GM12878 (cell line): ENCODE data around the gene TMED7. TPM values are rescaled to one million over a fixed set of nuclear protein-coding genes. Genes with fewer than 3 reads are reported as not detected.

Experiments used
- ATAC-seq: fragments of 200-7000 bp; cut with Tn5 transposase; 3 replicates; pipeline ENCODE4 v1.9.1; 2020; ENCODE audit warnings: mild to moderate bottlenecking, moderate library complexity
- BruUV-seq: library from RNA; stranded (reverse); fragments of 400-500 nt; replicated peaks from 2 replicates; lab custom pipeline; 2021; lab: Mats Ljungman, UMichigan
- CTCF ChIA-PET: fragments of 300-600 bp; sonication (Branson Sonifier 250); formaldehyde crosslinking; extraction: SDS; loops from one replicate; lab custom pipeline; 2021; ENCODE audit warnings: inconsistent platforms; lab: Yijun Ruan, JAX
- POLR2A ChIA-PET: fragments of 350-600 bp; formaldehyde crosslinking; extraction: SDS; loops from one replicate; lab custom pipeline; 2021; ENCODE audit warnings: inconsistent platforms; lab: Charles Lee
- RAD21 ChIA-PET: fragments of 300-600 bp; sonication (Branson Sonifier 250); formaldehyde crosslinking; loops from one replicate; lab custom pipeline; 2023; ENCODE audit warnings: antibody characterized with exemption; ENCODE audit not compliant: unreplicated experiment; lab: Charles Lee
- SMC1A ChIA-PET: fragments of 300-600 bp; sonication (Branson Sonifier 250); formaldehyde crosslinking; loops from one replicate; lab custom pipeline; 2023; ENCODE audit not compliant: unreplicated experiment, uncharacterized antibody; lab: Charles Lee
- DNase-seq: peaks from one replicate; pipeline ENCODE4 v3.0.0-alpha.2; 2011; ENCODE audit warnings: low read depth, low spot score
- FAIRE-seq: peaks from 3 replicates; lab custom pipeline; 2011; peaks lifted over from hg19 to GRCh38; lab: Jason Lieb, UNC
- H2AFZ ChIP-seq: 2 replicates; pipeline ENCODE4 v1.6.0; 2011; ENCODE audit warnings: low read depth, low read length, control low read depth; ENCODE audit not compliant: control insufficient read depth
- H3K27ac ChIP-seq: 2 replicates; pipeline ENCODE4 v1.5.1; 2011; ENCODE audit warnings: control low read depth; ENCODE audit not compliant: control insufficient read depth, insufficient read depth
- H3K27me3 ChIP-seq, 2 experiments: replicated peaks in 1 of 2; 2 replicates each; pipeline versions ENCODE4 v1.6.0 to v1.6.1; 2011; ENCODE audit warnings: low read length in 1 of 2; ENCODE audit not compliant: control insufficient read depth in 2 of 2, insufficient read depth in 2 of 2
- H3K36me3 ChIP-seq, 2 experiments: 2 replicates each; pipeline ENCODE4 v1.5.1; 2011; ENCODE audit warnings: low read length in 1 of 2; ENCODE audit not compliant: control insufficient read depth in 2 of 2, insufficient read depth in 2 of 2
- H3K4me1 ChIP-seq: 2 replicates; pipeline ENCODE4 v1.6.1; 2011; ENCODE audit warnings: mild to moderate bottlenecking, low read length, moderate library complexity, mixed read lengths; ENCODE audit not compliant: control insufficient read depth, insufficient read depth
- H3K4me2 ChIP-seq: 2 replicates; pipeline ENCODE4 v1.6.0; 2011; ENCODE audit warnings: control low read depth; ENCODE audit not compliant: control insufficient read depth, insufficient read depth
- H3K4me3 ChIP-seq: fragments of 200-600 bp; sonication (generic); 2 replicates; pipeline ENCODE4 v1.5.1; 2016
- H3K79me2 ChIP-seq: 2 replicates; pipeline ENCODE4 v1.6.0; 2011; ENCODE audit warnings: low read length; ENCODE audit not compliant: control insufficient read depth, insufficient read depth
- H3K9ac ChIP-seq: 2 replicates; pipeline ENCODE4 v1.8.0; 2011; ENCODE audit warnings: low read length, control low read depth, mixed read lengths; ENCODE audit not compliant: control insufficient read depth, insufficient read depth
- H3K9me3 ChIP-seq: replicated peaks from 3 replicates; pipeline ENCODE4 v1.5.1; 2011; ENCODE audit warnings: mild to moderate bottlenecking, low read length; ENCODE audit not compliant: control insufficient read depth, insufficient read depth
- H4K20me1 ChIP-seq: 2 replicates; pipeline ENCODE4 v1.6.0; 2011; ENCODE audit not compliant: control insufficient read depth, insufficient read depth
- ASH2L ChIP-seq: fragments of 300-600, 200-600 bp; sonication (generic); IDR thresholded peaks from 2 replicates; pipeline ENCODE4 v1.6.1; 2017; ENCODE audit warnings: low read depth, mild to moderate bottlenecking, borderline replicate concordance
- ATF7 ChIP-seq: fragments of 450-650 bp; IDR thresholded peaks from 2 replicates; pipeline ENCODE4 v1.6.1; 2016; ENCODE audit warnings: low read depth, mild to moderate bottlenecking
- BRCA1 ChIP-seq: IDR thresholded peaks from 2 replicates; pipeline ENCODE4 v1.6.1; 2011; ENCODE audit warnings: low read depth, low read length, improper control_type of control experiment
- CBFB ChIP-seq: IDR thresholded peaks from 2 replicates; pipeline ENCODE4 v1.6.1; 2016; ENCODE audit warnings: antibody characterized with exemption, low read depth
- CHD1 ChIP-seq: IDR thresholded peaks from 2 replicates; pipeline ENCODE4 v1.6.1; 2012; ENCODE audit warnings: low read depth, low read length, improper control_type of control experiment
- IKZF2 ChIP-seq, 2 experiments: fragments of 450-650 bp; IDR thresholded peaks; 2 replicates each; pipeline ENCODE4 v1.6.1; 2017; ENCODE audit warnings: mild to moderate bottlenecking in 2 of 2, moderate library complexity in 2 of 2
- KLF5 ChIP-seq: fragments of 450-650 bp; IDR thresholded peaks from 2 replicates; pipeline ENCODE4 v1.6.1; 2014; ENCODE audit warnings: mild to moderate bottlenecking; ENCODE audit not compliant: partially characterized antibody
- LARP7 ChIP-seq: fragments of 450-650 bp; IDR thresholded peaks from 2 replicates; pipeline ENCODE4 v1.6.1; 2017; ENCODE audit warnings: mild to moderate bottlenecking
- NRF1 ChIP-seq: conservative IDR thresholded peaks from 2 replicates; pipeline ENCODE4 v1.6.1; 2011; ENCODE audit warnings: mild to moderate bottlenecking, low read depth, low read length, improper control_type of control experiment
- RUNX3 ChIP-seq: IDR thresholded peaks from 2 replicates; pipeline ENCODE4 v1.6.1; 2012; ENCODE audit warnings: low read length, inconsistent platforms
- SMARCA5 ChIP-seq: fragments of 450-650 bp; IDR thresholded peaks from 2 replicates; pipeline ENCODE4 v1.6.1; 2017; ENCODE audit warnings: mild to moderate bottlenecking
- SREBF1 ChIP-seq: IDR thresholded peaks from 2 replicates; pipeline ENCODE4 v1.6.1; 2012; ENCODE audit warnings: mild to moderate bottlenecking, low read length
- SRF ChIP-seq, 2 experiments: IDR thresholded peaks; 2 replicates each; pipeline ENCODE4 v1.6.1; 2011; ENCODE audit warnings: low read depth in 2 of 2, low read length in 2 of 2, mild to moderate bottlenecking in 1 of 2, moderate library complexity in 1 of 2
- STAT3 ChIP-seq: IDR thresholded peaks from 2 replicates; pipeline ENCODE4 v1.6.1; 2011; ENCODE audit warnings: low read depth, low read length, improper control_type of control experiment
- SUZ12 ChIP-seq: fragments of 200-600 bp; sonication (generic); IDR thresholded peaks from one replicate; pipeline ENCODE4 v1.6.1; 2018; ENCODE audit warnings: antibody characterized with exemption, mild to moderate bottlenecking; ENCODE audit not compliant: unreplicated experiment
- YY1 ChIP-seq: IDR thresholded peaks from 2 replicates; pipeline ENCODE4 v1.6.1; 2011; ENCODE audit warnings: low read depth, mild to moderate bottlenecking, low read length
- ZBTB4 ChIP-seq: fragments of 450-650 bp; formaldehyde crosslinking; IDR thresholded peaks from 2 replicates; pipeline ENCODE4 v1.4.0; 2022; ENCODE audit warnings: mild to moderate bottlenecking, moderate library complexity
- ZNF384 ChIP-seq: IDR thresholded peaks from 2 replicates; pipeline ENCODE4 v1.6.1; 2012; ENCODE audit warnings: low read depth, mild to moderate bottlenecking, low read length, improper control_type of control experiment, borderline replicate concordance
- ZSCAN29 ChIP-seq: fragments of 450-650 bp; IDR thresholded peaks from 2 replicates; pipeline ENCODE4 v1.6.1; 2017; ENCODE audit warnings: mild to moderate bottlenecking, moderate library complexity
- WGBS: methylation state at CpG from one replicate; pipeline ENCODE4 v1.1.6; 2016; ENCODE audit warnings: low lambda C conversion rate; ENCODE audit not compliant: insufficient replicate concordance, insufficient coverage; ENCODE audit errors: missing lambda C conversion rate; 5-methylcytosine and 5-hydroxymethylcytosine counted together
- in situ Hi-C: fragments of 300-500 bp; cut with MboI; formaldehyde crosslinking; loops from 9 replicates; pipeline ENCODE4 v1.14.3; 2018; ENCODE audit warnings: mixed read lengths
- intact Hi-C: fragments of 100-400 bp; cut with micrococcal nuclease; formaldehyde crosslinking; loops from one replicate; pipeline ENCODE4 v1.14.2; 2022; ENCODE audit not compliant: unreplicated experiment
- polyA plus RNA-seq, 11 experiments: library from polyadenylated mRNA; depleted of rRNA in 4 of 11; unstranded in 6 of 11; stranded (reverse) in 5 of 11; fragments of >200 nt; fragmentation: Nextera tagmentation in 4 of 11; fragmentation: Illumina TruSeq in 1 of 11; extraction: Ambion mirVana in 4 of 11; extraction: Trizol in 1 of 11; gene quantifications; 1 replicate in 1 of 11; 2 replicates in 10 of 11; pipeline versions ENCODE4 v1.2.1 to v1.2.3, GENCODE V29; 2011 to 2016; ENCODE audit warnings: inconsistent platforms in 2 of 11, missing spikeins in 2 of 11, low read depth in 1 of 11
- total RNA-seq, 4 experiments: library from RNA; depleted of rRNA in 3 of 4; stranded (reverse); fragments of >200 nt in 3 of 4; fragmentation: Illumina TruSeq in 1 of 4; extraction: Trizol in 1 of 4; gene quantifications; 2 replicates each; pipeline versions ENCODE4 v1.2.1 to v1.2.3, GENCODE V29; 2013 to 2021

Gene TMED7
- total and polyA plus RNA-seq, 10 of the 15 experiments (the other 5 are each of a cell fraction or from before 2014, with no cell fraction given) = 8.0 to 37.3 (median 25.2) TPM

- Histone ChIP-seq H3K79me2 (no peaks in the 10 kb centered on the region), H2AFZ (no peak overlapping the region), H3K9ac (no peak overlapping the region), H3K27me3 (no peaks in the 10 kb centered on the region), H3K36me3 (no peaks in the 10 kb centered on the region), H3K27ac (no peak overlapping the region), H3K9me3 (peaks cover 2% of the 10 kb centered on the region; the same call in 2 of the 3 replicates), H3K4me1 (peaks cover 15% of the 10 kb centered on the region), H4K20me1 (no peaks in the 10 kb centered on the region), H3K4me3 (no peak overlapping the region), H3K4me2 (no peak overlapping the region)
- FAIRE-seq (no peak), ATAC-seq (no peak), DNase-seq (no peak)
- SMC1A ChIA-PET = interaction anchor here (0.6 to 11.4 kb wide), 9 partner anchors 12 to 268 kb away, joined by 3 to 156 read pairs (median 4); no protein-coding TSS in a partner anchor
- intact Hi-C loops (no loop called here), in situ Hi-C loops (no loop called here)
- WGBS = 94% methylated on average over 5 of the region's 5 CpGs
- POLR2A ChIA-PET = interaction anchor here (0.6 to 1.6 kb wide), 2 partner anchors 197 to 241 kb away, joined by 3 to 4 read pairs; no protein-coding TSS in a partner anchor
- CTCF ChIA-PET = interaction anchor here (0.8 to 8.3 kb wide), 11 partner anchors 9 to 269 kb away, joined by 3 to 81 read pairs (median 4); partner anchors contain the start of gene TICAM2
- RAD21 ChIA-PET = interaction anchor here (0.7 to 2.1 kb wide), 5 partner anchors 16 to 262 kb away, joined by 3 to 8 read pairs (median 4); partner anchors contain the start of gene FEM1C
- no TSS peak for BruUV-seq
- TF ChIP-seq BRCA1 (no peak), YY1 (no peak), CHD1 (no peak), CBFB (no peak), SREBF1 (no peak), IKZF2 (IDR thresholded peaks at IDR 0.05) (no peak), STAT3 (no peak), ZNF384 (no peak), ASH2L (no peak), SMARCA5 (no peak), LARP7 (no peak), NRF1 (no peak), SRF (IDR thresholded peaks at IDR 0.05; ENCODE audit: low read depth in 2 of 2, low read length in 2 of 2) (no peak), SUZ12 (no peak), ZBTB4 (CRISPR knock-in tag) (no peak), RUNX3 (no peak), ATF7 (no peak), KLF5 (no peak), ZSCAN29 (no peak)
These were observed 54.4 kb downstream of the TMED7 start for GRCh38 chr5:115571441-115571878.
